Measurements from ENCODE around the gene CHST11.

GRCh38 chr12:104737791-104738301, 281.1 kb downstream of the CHST11 start:
- TF ChIP-seq, protein P1, sequence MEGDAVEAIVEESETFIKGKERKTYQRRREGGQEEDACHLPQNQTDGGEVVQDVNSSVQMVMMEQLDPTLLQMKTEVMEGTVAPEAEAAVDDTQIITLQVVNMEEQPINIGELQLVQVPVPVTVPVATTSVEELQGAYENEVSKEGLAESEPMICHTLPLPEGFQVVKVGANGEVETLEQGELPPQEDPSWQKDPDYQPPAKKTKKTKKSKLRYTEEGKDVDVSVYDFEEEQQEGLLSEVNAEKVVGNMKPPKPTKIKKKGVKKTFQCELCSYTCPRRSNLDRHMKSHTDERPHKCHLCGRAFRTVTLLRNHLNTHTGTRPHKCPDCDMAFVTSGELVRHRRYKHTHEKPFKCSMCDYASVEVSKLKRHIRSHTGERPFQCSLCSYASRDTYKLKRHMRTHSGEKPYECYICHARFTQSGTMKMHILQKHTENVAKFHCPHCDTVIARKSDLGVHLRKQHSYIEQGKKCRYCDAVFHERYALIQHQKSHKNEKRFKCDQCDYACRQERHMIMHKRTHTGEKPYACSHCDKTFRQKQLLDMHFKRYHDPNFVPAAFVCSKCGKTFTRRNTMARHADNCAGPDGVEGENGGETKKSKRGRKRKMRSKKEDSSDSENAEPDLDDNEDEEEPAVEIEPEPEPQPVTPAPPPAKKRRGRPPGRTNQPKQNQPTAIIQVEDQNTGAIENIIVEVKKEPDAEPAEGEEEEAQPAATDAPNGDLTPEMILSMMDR (IDR thresholded peaks at IDR 0.05): no peak
- TF ChIP-seq POLR2A (IDR thresholded peaks at IDR 0.05) (no peak), EP300 (IDR thresholded peaks at IDR 0.05) (no peak)
